Coronary artery (tissue), 2 donors: ENCODE results near the gene MBNL2.
"Not testable (repeated sequence)": the region's sequence is repeated elsewhere in the genome, so short reads cannot be mapped to it uniquely, and the experiment has no call there.

ENCODE experiments used
- DNase-seq: peaks from one replicate; pipeline ENCODE4 v3.0.0-alpha.2; 2017; ENCODE audit warnings: low spot score
- H3K27ac ChIP-seq, 2 donors: fragments of 200-600 bp; sonication (generic); one replicate each; pipeline ENCODE4 v1.5.1; 2016 to 2019
- H3K4me3 ChIP-seq: fragments of 200-600 bp; sonication (generic); 2 replicates; pipeline ENCODE4 v1.5.1; 2016; ENCODE audit warnings: mild to moderate bottlenecking, moderate library complexity
- CTCF ChIP-seq: fragments of 200-600 bp; sonication (generic); IDR thresholded peaks from one replicate; pipeline ENCODE4 v1.5.1; 2019; ENCODE audit warnings: antibody characterized with exemption

Gene MBNL2

GRCh38 chr13:97205982-97206381 lies 16.2 kb upstream of the MBNL2 start:
- DNase-seq = no peak
- TF ChIP-seq CTCF = no peak
- H3K27ac ChIP-seq = no peak overlapping the region
- no peak overlapping the region for H3K4me3 ChIP-seq

- not testable (repeated sequence) for H3K4me3 ChIP-seq, H3K27ac ChIP-seq, DNase-seq
Observed at GRCh38 chr13:97207252-97207651, 14.9 kb upstream of the MBNL2 start.

GRCh38 chr13:97211300-97211699 lies 10.8 kb upstream of the MBNL2 start:
- DNase-seq = no peak
- no peak overlapping the region for H3K4me3 ChIP-seq
- TF ChIP-seq CTCF = no peak
- H3K27ac ChIP-seq = no peak overlapping the region

- no peak for TF ChIP-seq CTCF
- DNase-seq = no peak
- Histone ChIP-seq H3K27ac (no peak overlapping the region), H3K4me3 (no peak overlapping the region)
Observed at GRCh38 chr13:97212004-97212403, 10.1 kb upstream of the MBNL2 start.

- no peak overlapping the region for H3K4me3 ChIP-seq
- no peak for DNase-seq
- no peak overlapping the region for H3K27ac ChIP-seq
- TF ChIP-seq CTCF = no peak
Observed at GRCh38 chr13:97212601-97213040, 9.5 kb upstream of the MBNL2 start.

- H3K4me3 ChIP-seq = no peak overlapping the region
- no peak for DNase-seq
- no peak for TF ChIP-seq CTCF
- no peak overlapping the region for H3K27ac ChIP-seq
Observed at GRCh38 chr13:97214921-97215320, 7.2 kb upstream of the MBNL2 start.

GRCh38 chr13:97215325-97215724 lies 6.8 kb upstream of the MBNL2 start:
- TF ChIP-seq CTCF = no peak
- DNase-seq = no peak

GRCh38 chr13:97219226-97219625 lies 2.9 kb upstream of the MBNL2 start:
- no peak for TF ChIP-seq CTCF
- no peak overlapping the region for H3K27ac ChIP-seq
- H3K4me3 ChIP-seq = no peak overlapping the region
- DNase-seq = no peak

More at GRCh38 chr13:97215325-97215724, 6.8 kb upstream of the MBNL2 start:
- Histone ChIP-seq H3K4me3 (no peak overlapping the region), H3K27ac (no peak overlapping the region)
